Endothelial cell of umbilical vein (primary cell): ENCODE measurements around the gene AARS2. TPM values are rescaled to one million over a fixed set of nuclear protein-coding genes. Genes with fewer than 3 reads are reported as not detected.
"Not testable (repeated sequence)": the region's sequence is repeated elsewhere in the genome, so short reads cannot be mapped to it uniquely, and the experiment has no call there.

Source experiments
- BruUV-seq: library from RNA; stranded (reverse); fragments of 400-500 nt; replicated peaks from 2 replicates; lab custom pipeline; 2021; lab: Mats Ljungman, UMichigan
- CTCF ChIA-PET: fragments of 300-600, 350-600 bp; sonication (Branson Sonifier 250); formaldehyde crosslinking; loops from one replicate; lab custom pipeline; 2021; ENCODE audit warnings: antibody characterized with exemption, inconsistent platforms; lab: Charles Lee
- POLR2A ChIA-PET: fragments of 300-600, 350-600 bp; sonication (Branson Sonifier 250); formaldehyde crosslinking; loops from one replicate; lab custom pipeline; 2021; ENCODE audit warnings: antibody characterized with exemption, inconsistent platforms; lab: Charles Lee
- DNase-seq: peaks from one replicate; pipeline ENCODE4 v3.0.0-alpha.2; 2011; ENCODE audit warnings: low read depth, low spot score
- FAIRE-seq: peaks from 2 replicates; lab custom pipeline; 2011; peaks lifted over from hg19 to GRCh38; lab: Jason Lieb, UNC
- H2AFZ ChIP-seq: 2 replicates; pipeline ENCODE4 v1.6.0; 2012; ENCODE audit warnings: low read depth, low read length, control low read depth, inconsistent platforms
- H3K27ac ChIP-seq: 2 replicates; pipeline ENCODE4 v1.5.1; 2011; ENCODE audit warnings: low read depth, mild to moderate bottlenecking, control low read depth, low read length, moderate library complexity; ENCODE audit not compliant: insufficient read depth
- H3K27me3 ChIP-seq, 2 experiments: 2 replicates each; pipeline versions ENCODE4 v1.6.0 to v1.6.1; 2011; ENCODE audit warnings: low read length in 2 of 2, mixed read lengths in 1 of 2; ENCODE audit not compliant: control insufficient read depth in 2 of 2, insufficient read depth in 2 of 2
- H3K36me3 ChIP-seq, 2 experiments: 2 replicates in 1 of 2; 3 replicates in 1 of 2; pipeline ENCODE4 v1.5.1; 2011; ENCODE audit warnings: low read length in 2 of 2, mild to moderate bottlenecking in 1 of 2, moderate library complexity in 1 of 2; ENCODE audit not compliant: control insufficient read depth in 2 of 2, insufficient read depth in 2 of 2; ENCODE audit errors: extremely low read depth in 1 of 2
- H3K4me1 ChIP-seq: 3 replicates; pipeline ENCODE4 v1.5.1; 2011; ENCODE audit warnings: mild to moderate bottlenecking, low read length; ENCODE audit not compliant: control insufficient read depth, insufficient read depth; ENCODE audit errors: extremely low read depth
- H3K4me2 ChIP-seq: 2 replicates; pipeline ENCODE4 v1.6.1; 2011; ENCODE audit warnings: low read length, control low read depth, mixed read lengths; ENCODE audit not compliant: insufficient read depth
- H3K4me3 ChIP-seq, 3 experiments: fragments of 200-600 bp in 1 of 3; sonication (generic), shearing (Covaris generic) in 1 of 3; replicated peaks in 1 of 3; 2 replicates each; pipeline ENCODE4 v1.5.1; 2011 to 2016; ENCODE audit warnings: control low read depth in 3 of 3, low read length in 3 of 3, mild to moderate bottlenecking in 2 of 3, inconsistent platforms in 1 of 3, low read depth in 1 of 3, moderate library complexity in 1 of 3; ENCODE audit not compliant: insufficient read depth in 1 of 3
- H3K79me2 ChIP-seq: 2 replicates; pipeline ENCODE4 v1.6.0; 2012; ENCODE audit warnings: low read length, inconsistent platforms; ENCODE audit not compliant: control insufficient read depth, insufficient read depth
- H3K9ac ChIP-seq: replicated peaks from 2 replicates; pipeline ENCODE3; 2011; ENCODE audit warnings: low read length, control low read depth; ENCODE audit not compliant: insufficient read depth; ENCODE audit errors: extremely low read depth
- H3K9me1 ChIP-seq: replicated peaks from 3 replicates; pipeline ENCODE4 v1.6.0; 2011; ENCODE audit warnings: mild to moderate bottlenecking, low read length; ENCODE audit not compliant: control insufficient read depth, insufficient read depth; ENCODE audit errors: extremely low read depth
- H3K9me3 ChIP-seq: replicated peaks from 2 replicates; pipeline ENCODE4 v1.5.1; 2012; ENCODE audit warnings: low read length, inconsistent platforms; ENCODE audit not compliant: control insufficient read depth, insufficient read depth
- H4K20me1 ChIP-seq: replicated peaks from 2 replicates; pipeline ENCODE3; 2011; ENCODE audit warnings: mild to moderate bottlenecking, low read length; ENCODE audit not compliant: control insufficient read depth, insufficient read depth; ENCODE audit errors: extremely low read depth
- EZH2 ChIP-seq: IDR thresholded peaks from 2 replicates; pipeline ENCODE4 v1.6.1; 2012; ENCODE audit warnings: borderline replicate concordance, low read depth, mild to moderate bottlenecking, moderate library complexity, low read length, inconsistent platforms; ENCODE audit not compliant: severe bottlenecking
- FOS ChIP-seq: IDR thresholded peaks from 2 replicates; pipeline ENCODE4 v1.6.1; 2011; ENCODE audit warnings: mild to moderate bottlenecking, low read length, moderate library complexity, borderline replicate concordance; ENCODE audit not compliant: insufficient read depth
- GATA2 ChIP-seq: IDR thresholded peaks from 2 replicates; pipeline ENCODE4 v1.7.0; 2011; ENCODE audit warnings: low read depth, mild to moderate bottlenecking, moderate library complexity, mixed read lengths, low read length; ENCODE audit not compliant: insufficient read length, insufficient read depth
- JUN ChIP-seq: IDR thresholded peaks from 2 replicates; pipeline ENCODE4 v1.6.1; 2011; ENCODE audit warnings: borderline replicate concordance, low read depth; ENCODE audit not compliant: insufficient read length, insufficient read depth
- POLR2A ChIP-seq: IDR thresholded peaks from 2 replicates; pipeline ENCODE4 v1.6.1; 2012; ENCODE audit warnings: low read depth, mild to moderate bottlenecking, control low read depth, low read length
- POLR2AphosphoS5 ChIP-seq: IDR thresholded peaks from 2 replicates; pipeline ENCODE4 v1.6.1; 2012; ENCODE audit warnings: low read depth, mild to moderate bottlenecking, control low read depth, low read length, moderate library complexity; ENCODE audit not compliant: insufficient read depth
- dilution Hi-C: fragments of 300-500 bp; cut with MboI; formaldehyde crosslinking; loops from one replicate; pipeline ENCODE4 v1.15.0; 2019; ENCODE audit warnings: low sequenced_read_pairs; ENCODE audit not compliant: extremely low pct_ligation_motif_present
- intact Hi-C: fragments of 100-400 bp; cut with micrococcal nuclease; formaldehyde crosslinking; loops from one replicate; pipeline ENCODE4 v1.10.0; 2022
- polyA plus RNA-seq, 4 experiments: library from polyadenylated mRNA; depleted of rRNA in 3 of 4; stranded (reverse) in 3 of 4; unstranded in 1 of 4; fragments of >200 nt; gene quantifications; 2 replicates each; pipeline versions ENCODE4 v1.2.1 to v1.2.3, GENCODE V29; 2011 to 2012; ENCODE audit warnings: missing spikeins in 1 of 4
- total RNA-seq: library from RNA; stranded (reverse); gene quantifications from 2 replicates; pipeline ENCODE4 v1.2.3, GENCODE V29; 2021
- TF ChIP-seq, protein P1 (sequence below), 2 donors: IDR thresholded peaks; 1 replicate in 1 of 2; 2 replicates in 1 of 2; pipeline ENCODE4 v1.5.1; 2011; ENCODE audit warnings: low read length in 2 of 2, mild to moderate bottlenecking in 2 of 2, moderate library complexity in 2 of 2, control low read depth in 1 of 2, inconsistent platforms in 1 of 2, low read depth in 1 of 2; ENCODE audit not compliant: insufficient read depth in 1 of 2; ENCODE audit errors: extremely low read depth in 1 of 2
- TF ChIP-seq, protein P2 (sequence below): IDR thresholded peaks from 2 replicates; pipeline ENCODE4 v1.6.1; 2011; ENCODE audit not compliant: insufficient read depth, insufficient read length

The AARS2 gene
- total and polyA plus RNA-seq, 2 donors (not counting 3 experiments of a cell fraction or from before 2014, with no cell fraction given), result 8.3 to 17.9 TPM

DNA sequence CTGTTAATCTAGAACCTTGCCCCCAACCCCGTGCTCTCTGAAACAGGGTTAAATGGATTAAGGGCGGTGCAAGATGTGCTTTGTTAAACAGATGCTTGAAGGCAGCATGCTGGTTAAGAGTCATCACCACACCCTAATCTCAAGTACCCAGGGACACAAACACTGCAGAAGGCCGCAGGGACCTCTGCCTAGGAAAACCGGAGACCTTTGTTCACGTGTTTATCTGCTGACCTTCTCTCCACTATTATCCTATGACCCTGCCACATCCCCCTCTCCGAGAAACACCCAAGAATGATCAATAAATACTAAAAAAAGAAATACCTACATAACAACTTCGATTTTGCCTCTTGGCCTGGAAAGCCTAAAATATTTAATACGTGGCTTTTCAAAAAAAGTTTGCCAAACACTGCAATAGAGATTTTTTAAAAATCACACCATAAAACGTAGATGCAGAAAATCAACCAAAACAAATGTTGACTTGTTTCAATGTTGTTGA lies 4.0 kb upstream of the AARS2 start:
- H3K27ac ChIP-seq, H3K36me3 ChIP-seq, H2AFZ ChIP-seq, dilution Hi-C loops, BruUV-seq, H3K4me1 ChIP-seq, CTCF ChIA-PET, H4K20me1 ChIP-seq, H3K9me1 ChIP-seq, intact Hi-C loops, H3K9ac ChIP-seq, DNase-seq, FAIRE-seq, H3K4me2 ChIP-seq, H3K79me2 ChIP-seq, H3K4me3 ChIP-seq, H3K9me3 ChIP-seq: not testable (repeated sequence)
- peaks cover 11 to 21% of the 10 kb centered on the region in 2 experiments for H3K27me3 ChIP-seq
- POLR2A ChIA-PET, result interaction anchor here (0.7 kb wide), 1 partner anchor 143 kb away, joined by 3 read pairs; no protein-coding TSS in a partner anchor

DNA sequence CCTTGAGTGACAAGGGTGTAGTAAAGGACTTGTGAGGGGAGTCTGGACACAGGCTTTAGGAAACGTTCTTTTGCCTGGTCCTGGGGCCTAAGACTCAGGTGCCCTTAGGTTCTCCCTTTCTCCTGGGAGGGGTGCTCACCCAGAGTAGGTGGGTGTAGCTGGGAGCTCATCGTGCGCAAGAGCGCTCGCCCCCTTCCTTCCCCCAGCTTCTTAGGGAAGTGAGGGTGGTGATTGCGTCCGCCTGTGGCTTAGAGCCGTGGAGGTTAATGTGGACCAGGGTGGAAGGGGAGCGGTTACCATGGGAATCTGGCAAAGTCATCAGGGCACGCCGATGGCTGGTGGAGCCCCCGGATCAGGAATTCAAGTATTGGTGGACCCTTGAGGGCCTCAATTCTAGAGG lies 3.3 kb upstream of the AARS2 start:
- no TSS peak for BruUV-seq
- DNase-seq (no peak), FAIRE-seq (no peak)
- Histone ChIP-seq H3K9me1 (no peaks in the 10 kb centered on the region), H3K27me3 (peaks cover 11 to 19% of the 10 kb centered on the region in 2 experiments), H3K9me3 (no peaks in the 10 kb centered on the region), H3K9ac (no peak overlapping the region), H3K79me2 (peaks cover 9% of the 10 kb centered on the region), H4K20me1 (no peaks in the 10 kb centered on the region), H2AFZ (no peak overlapping the region), H3K36me3 (no peaks in the 10 kb centered on the region), H3K27ac (no peak overlapping the region), H3K4me3 (no peak overlapping the region), H3K4me1 (peaks cover 7% of the 10 kb centered on the region), H3K4me2 (no peak overlapping the region)
- intact Hi-C loops (no loop called here), dilution Hi-C loops (no loop called here)
- no peak for TF ChIP-seq POLR2AphosphoS5
- TF ChIP-seq FOS, result no peak
- TF ChIP-seq, protein P1, sequence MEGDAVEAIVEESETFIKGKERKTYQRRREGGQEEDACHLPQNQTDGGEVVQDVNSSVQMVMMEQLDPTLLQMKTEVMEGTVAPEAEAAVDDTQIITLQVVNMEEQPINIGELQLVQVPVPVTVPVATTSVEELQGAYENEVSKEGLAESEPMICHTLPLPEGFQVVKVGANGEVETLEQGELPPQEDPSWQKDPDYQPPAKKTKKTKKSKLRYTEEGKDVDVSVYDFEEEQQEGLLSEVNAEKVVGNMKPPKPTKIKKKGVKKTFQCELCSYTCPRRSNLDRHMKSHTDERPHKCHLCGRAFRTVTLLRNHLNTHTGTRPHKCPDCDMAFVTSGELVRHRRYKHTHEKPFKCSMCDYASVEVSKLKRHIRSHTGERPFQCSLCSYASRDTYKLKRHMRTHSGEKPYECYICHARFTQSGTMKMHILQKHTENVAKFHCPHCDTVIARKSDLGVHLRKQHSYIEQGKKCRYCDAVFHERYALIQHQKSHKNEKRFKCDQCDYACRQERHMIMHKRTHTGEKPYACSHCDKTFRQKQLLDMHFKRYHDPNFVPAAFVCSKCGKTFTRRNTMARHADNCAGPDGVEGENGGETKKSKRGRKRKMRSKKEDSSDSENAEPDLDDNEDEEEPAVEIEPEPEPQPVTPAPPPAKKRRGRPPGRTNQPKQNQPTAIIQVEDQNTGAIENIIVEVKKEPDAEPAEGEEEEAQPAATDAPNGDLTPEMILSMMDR (IDR thresholded peaks at IDR 0.05; ENCODE audit: extremely low read depth in 1 of 2, insufficient read depth in 1 of 2, low read depth in 1 of 2, low read length in 2 of 2), result no peak
- no peak for TF ChIP-seq EZH2
- no peak for TF ChIP-seq JUN
- no peak for TF ChIP-seq GATA2
- TF ChIP-seq POLR2A, result no peak
- TF ChIP-seq, protein P2, sequence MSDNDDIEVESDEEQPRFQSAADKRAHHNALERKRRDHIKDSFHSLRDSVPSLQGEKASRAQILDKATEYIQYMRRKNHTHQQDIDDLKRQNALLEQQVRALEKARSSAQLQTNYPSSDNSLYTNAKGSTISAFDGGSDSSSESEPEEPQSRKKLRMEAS, result no peak
- POLR2A ChIA-PET, result no interaction called here
- CTCF ChIA-PET, result no interaction called here
